HepG2 (cell line): ENCODE results near the gene PAQR6. TPM values are rescaled to one million over a fixed set of nuclear protein-coding genes. Genes with fewer than 3 reads are reported as not detected.

Experiments
- ADNP ChIP-seq: sonication (generic); formaldehyde crosslinking; IDR thresholded peaks from 2 replicates; pipeline ENCODE4 v1.4.0; 2020; ENCODE audit warnings: missing genetic modification reagents
- ATAD3A ChIP-seq: sonication (generic); formaldehyde crosslinking; IDR thresholded peaks from 2 replicates; pipeline ENCODE4 v1.4.0; 2020; ENCODE audit warnings: missing genetic modification reagents
- CERS6 ChIP-seq: sonication (generic); formaldehyde crosslinking; IDR thresholded peaks from 2 replicates; pipeline ENCODE4 v1.5.0; 2020; ENCODE audit warnings: missing genetic modification reagents
- CREBL2 ChIP-seq: sonication (generic); formaldehyde crosslinking; IDR thresholded peaks from 2 replicates; pipeline ENCODE4 v1.8.1; 2023; ENCODE audit warnings: missing genetic modification reagents, mild to moderate bottlenecking, borderline replicate concordance
- DBP ChIP-seq: sonication (generic); formaldehyde crosslinking; IDR thresholded peaks from 2 replicates; pipeline ENCODE4 v1.4.0; 2020; ENCODE audit warnings: missing genetic modification reagents; ENCODE audit errors: not compliant biosample characterization
- ELF3 ChIP-seq: IDR thresholded peaks from 2 replicates; pipeline ENCODE4 v1.6.1; 2016; ENCODE audit warnings: missing genetic modification reagents, missing compliant biosample characterization
- ERF ChIP-seq: IDR thresholded peaks from 2 replicates; pipeline ENCODE4 v1.6.1; 2018; ENCODE audit warnings: missing biosample characterization, missing genetic modification reagents
- FLYWCH1 ChIP-seq: sonication (generic); formaldehyde crosslinking; IDR thresholded peaks from 2 replicates; pipeline ENCODE4 v1.8.1; 2023; ENCODE audit warnings: mild to moderate bottlenecking, missing genetic modification reagents
- FOXO1 ChIP-seq: sonication (generic); formaldehyde crosslinking; IDR thresholded peaks from 2 replicates; pipeline ENCODE4 v1.4.0; 2020; ENCODE audit warnings: missing genetic modification reagents
- GABPA ChIP-seq, 2 experiments: IDR thresholded peaks; 2 replicates each; pipeline ENCODE4 v1.6.1; 2011 to 2016; ENCODE audit warnings: low read depth in 2 of 2, low read length in 1 of 2, missing biosample characterization in 1 of 2, missing genetic modification characterization in 1 of 2
- HNRNPLL ChIP-seq: fragments of 200-400 bp; formaldehyde crosslinking; IDR thresholded peaks from 2 replicates; pipeline ENCODE4 v1.6.1; 2017; ENCODE audit warnings: mild to moderate bottlenecking, low read depth, low read length; ENCODE audit not compliant: poor library complexity, severe bottlenecking
- KLF15 ChIP-seq: sonication (generic); formaldehyde crosslinking; IDR thresholded peaks from 2 replicates; pipeline ENCODE4 v1.8.1; 2023; ENCODE audit warnings: borderline replicate concordance, mild to moderate bottlenecking, inconsistent platforms, missing genetic modification reagents, mixed read lengths
- MXD1 ChIP-seq: sonication (generic); formaldehyde crosslinking; IDR thresholded peaks from 2 replicates; pipeline ENCODE4 v1.4.0; 2020; ENCODE audit warnings: mild to moderate bottlenecking, missing genetic modification reagents
- RARG ChIP-seq: sonication (generic); formaldehyde crosslinking; IDR thresholded peaks from 2 replicates; pipeline ENCODE4 v1.4.0; 2020; ENCODE audit warnings: low read depth, mild to moderate bottlenecking, missing genetic modification reagents
- SOX6 ChIP-seq, 2 experiments: fragments of 450-650 bp in 1 of 2; sonication (generic) in 1 of 2; formaldehyde crosslinking in 1 of 2; IDR thresholded peaks; 2 replicates each; pipeline versions ENCODE4 v1.4.0 to v1.6.1; 2017 to 2020; ENCODE audit warnings: antibody characterized with exemption in 1 of 2, mild to moderate bottlenecking in 1 of 2, missing genetic modification reagents in 1 of 2
- SPEN ChIP-seq: sonication (generic); formaldehyde crosslinking; IDR thresholded peaks from 2 replicates; pipeline ENCODE4 v1.5.1; 2020; ENCODE audit warnings: low read depth, mild to moderate bottlenecking, missing genetic modification reagents
- TFAP4 ChIP-seq: sonication (generic); IDR thresholded peaks from 2 replicates; pipeline ENCODE4 v1.6.1; 2016; ENCODE audit warnings: low read depth, borderline replicate concordance
- ZNF44 ChIP-seq: sonication (generic); formaldehyde crosslinking; IDR thresholded peaks from 2 replicates; pipeline ENCODE4 v1.5.1; 2020; ENCODE audit warnings: mild to moderate bottlenecking, missing genetic modification reagents
- ZNF530 ChIP-seq: sonication (generic); formaldehyde crosslinking; IDR thresholded peaks from 2 replicates; pipeline ENCODE4 v1.5.0; 2020; ENCODE audit warnings: low read depth, mild to moderate bottlenecking, missing genetic modification reagents
- ZNF740 ChIP-seq: sonication (generic); formaldehyde crosslinking; IDR thresholded peaks from 2 replicates; pipeline ENCODE4 v1.4.0; 2020; ENCODE audit warnings: missing genetic modification reagents
- ZNF784 ChIP-seq: sonication (generic); formaldehyde crosslinking; IDR thresholded peaks from 2 replicates; pipeline ENCODE4 v1.5.1; 2020; ENCODE audit warnings: missing genetic modification reagents, mild to moderate bottlenecking, borderline replicate concordance
- ZSCAN31 ChIP-seq: sonication (generic); formaldehyde crosslinking; IDR thresholded peaks from 2 replicates; pipeline ENCODE4 v1.5.0; 2020; ENCODE audit warnings: low read depth, mild to moderate bottlenecking, missing genetic modification reagents
- polyA plus RNA-seq, 8 experiments: library from polyadenylated mRNA; depleted of rRNA in 3 of 8; stranded (reverse) in 7 of 8; unstranded in 1 of 8; fragments of >200 nt; fragmentation: Illumina TruSeq in 4 of 8; extraction: Trizol in 4 of 8; gene quantifications; 2 replicates each; pipeline versions ENCODE4 v1.2.1 to v1.2.3, GENCODE V29; 2011 to 2016; ENCODE audit warnings: low read depth in 4 of 8, missing spikeins in 1 of 8, mixed read lengths in 1 of 8; ENCODE audit not compliant: insufficient read depth in 1 of 8
- total RNA-seq, 5 experiments: library from RNA; depleted of rRNA; stranded (reverse); fragments of >200 nt; fragmentation: Illumina TruSeq; extraction: Trizol; gene quantifications; 2 replicates each; pipeline ENCODE4 v1.2.3, GENCODE V29; 2016; ENCODE audit warnings: low read depth in 1 of 5

Gene PAQR6
- total and polyA plus RNA-seq, 2 of the 13 experiments (the other 11 are each of a cell fraction or from before 2014, with no cell fraction given) = 0.82 to 1.4 TPM

- TF ChIP-seq TFAP4 = peak; percentile 8; the same call in 1 of the 2 replicates
- no peak for TF ChIP-seq CERS6 (CRISPR knock-in tag)
- TF ChIP-seq MXD1 = no peak
- peak; percentile 54 for TF ChIP-seq ELF3 (CRISPR knock-in tag)
- TF ChIP-seq SOX6 (IDR thresholded peaks at IDR 0.05) = no peak
- peak; percentile 51 for TF ChIP-seq SOX6 (CRISPR knock-in tag; IDR thresholded peaks at IDR 0.05)
- TF ChIP-seq DBP (CRISPR knock-in tag) = no peak
- TF ChIP-seq CREBL2 (CRISPR knock-in tag) = no peak
- TF ChIP-seq ZNF784 = no peak; the same call in 1 of the 2 replicates
- no peak for TF ChIP-seq ZSCAN31 (CRISPR knock-in tag)
- no peak for TF ChIP-seq ATAD3A (CRISPR knock-in tag)
- TF ChIP-seq ZNF740 (CRISPR knock-in tag) = no peak
- TF ChIP-seq ZNF44 (CRISPR knock-in tag) = 0 out of 2 replicates have a peak, but pooled peaks have one; percentile 24
- TF ChIP-seq SPEN (CRISPR knock-in tag) = no peak
- no peak for TF ChIP-seq RARG (CRISPR knock-in tag)
- TF ChIP-seq FOXO1 (CRISPR knock-in tag) = no peak
- peak; percentile 23 for TF ChIP-seq HNRNPLL
- TF ChIP-seq GABPA (IDR thresholded peaks at IDR 0.05; ENCODE audit: low read depth, low read length) = peak; percentile 83
- peak; percentile 97 for TF ChIP-seq GABPA (CRISPR knock-in tag; IDR thresholded peaks at IDR 0.05; ENCODE audit: low read depth)
- TF ChIP-seq ADNP (CRISPR knock-in tag) = no peak
- TF ChIP-seq FLYWCH1 (CRISPR knock-in tag) = no peak
- peak; percentile 85 for TF ChIP-seq ERF (CRISPR knock-in tag)
- no peak for TF ChIP-seq ZNF530 (CRISPR knock-in tag)
- TF ChIP-seq KLF15 = no peak; the same call in 1 of the 2 replicates
Observed at GRCh38 chr1:156193488-156194299, 54.2 kb downstream of the PAQR6 start, which contains the start of gene SLC25A44 (continued).
